Neural progenitor cell (in vitro differentiated cells): ENCODE data around the gene AEBP1. TPM values are rescaled to one million over a fixed set of nuclear protein-coding genes. Genes with fewer than 3 reads are reported as not detected.
A peak's percentile ranks its signal among the peaks of the same experiment; 100 is the strongest.

Source experiments
- DNase-seq: peaks from one replicate; pipeline ENCODE4 v3.0.0-alpha.2; 2016; ENCODE audit warnings: low spot score
- H2AFZ ChIP-seq: fragments of 200-600 bp; sonication (generic); replicated peaks from 2 replicates; pipeline ENCODE4 v1.6.1; 2016; ENCODE audit warnings: antibody characterized with exemption
- H3F3A ChIP-seq: fragments of 200-600 bp; sonication (generic); 2 replicates; pipeline ENCODE4 v1.6.1; 2016; ENCODE audit warnings: antibody characterized with exemption, low read depth
- H3K27ac ChIP-seq: fragments of 200-600 bp; sonication (generic); 2 replicates; pipeline ENCODE4 v1.5.1; 2016; ENCODE audit warnings: mild to moderate bottlenecking
- H3K27me3 ChIP-seq: fragments of 200-600 bp; sonication (generic); 2 replicates; pipeline ENCODE4 v1.6.1; 2016; ENCODE audit warnings: mild to moderate bottlenecking, moderate library complexity
- H3K36me3 ChIP-seq: fragments of 200-600 bp; sonication (generic); 2 replicates; pipeline ENCODE4 v1.5.1; 2016
- H3K4me1 ChIP-seq: fragments of 200-600 bp; sonication (generic); 2 replicates; pipeline ENCODE4 v1.6.1; 2016; ENCODE audit warnings: mixed run types
- H3K4me2 ChIP-seq: fragments of 200-600 bp; sonication (generic); 2 replicates; pipeline ENCODE4 v1.6.1; 2016
- H3K4me3 ChIP-seq: fragments of 200-600 bp; sonication (generic); 2 replicates; pipeline ENCODE4 v1.5.1; 2016
- H3K79me2 ChIP-seq: fragments of 200-600 bp; sonication (generic); 2 replicates; pipeline ENCODE4 v1.6.1; 2016; ENCODE audit warnings: low read depth
- H3K9ac ChIP-seq: fragments of 200-600 bp; sonication (generic); 2 replicates; pipeline ENCODE4 v1.6.1; 2016
- H3K9me3 ChIP-seq: fragments of 200-600 bp; sonication (generic); 2 replicates; pipeline ENCODE4 v1.5.1; 2016; ENCODE audit warnings: low read depth
- H4K20me1 ChIP-seq: fragments of 200-600 bp; sonication (generic); 2 replicates; pipeline ENCODE4 v1.6.1; 2016; ENCODE audit warnings: low read depth
- H3K27ac Mint-ChIP-seq: 3 replicates; pipeline ENCODE4 v1.8.0; 2021; ENCODE audit warnings: mixed read lengths
- H3K27me3 Mint-ChIP-seq: 2 replicates; pipeline ENCODE4 v1.8.0; 2022; ENCODE audit warnings: low read depth, mild to moderate bottlenecking, inconsistent platforms, moderate library complexity, mixed read lengths; ENCODE audit not compliant: insufficient read depth
- H3K36me3 Mint-ChIP-seq: 3 replicates; pipeline ENCODE4 v1.8.0; 2021; ENCODE audit warnings: mixed read lengths
- H3K4me1 Mint-ChIP-seq: 3 replicates; pipeline ENCODE4 v1.8.0; 2021; ENCODE audit warnings: mixed read lengths
- H3K4me3 Mint-ChIP-seq: 3 replicates; pipeline ENCODE4 v1.8.0; 2021; ENCODE audit warnings: mild to moderate bottlenecking, moderate library complexity, mixed read lengths
- H3K9me3 Mint-ChIP-seq: 3 replicates; pipeline ENCODE4 v1.8.0; 2020; ENCODE audit warnings: mixed read lengths
- EZH2 ChIP-seq: fragments of 200-600 bp; sonication (generic); IDR thresholded peaks from 2 replicates; pipeline ENCODE4 v1.6.1; 2017; ENCODE audit warnings: antibody characterized with exemption, mild to moderate bottlenecking, moderate library complexity
- EZH2phosphoT487 ChIP-seq: fragments of 200-600 bp; sonication (generic); IDR thresholded peaks from 2 replicates; pipeline ENCODE4 v1.6.1; 2017; ENCODE audit warnings: antibody characterized with exemption
- total RNA-seq: library from RNA; depleted of rRNA; stranded (reverse); fragments of >200 nt; gene quantifications from 2 replicates; pipeline ENCODE4 v1.2.3, GENCODE V29; 2015; ENCODE audit warnings: low replicate concordance
- TF ChIP-seq, protein P1 (sequence below): fragments of 200-600 bp; sonication (generic); IDR thresholded peaks from 2 replicates; pipeline ENCODE4 v1.5.1; 2017; ENCODE audit warnings: antibody characterized with exemption, mild to moderate bottlenecking

The AEBP1 gene
- total RNA-seq, 1 donor from 2014 or later: 4.5 TPM

DNA sequence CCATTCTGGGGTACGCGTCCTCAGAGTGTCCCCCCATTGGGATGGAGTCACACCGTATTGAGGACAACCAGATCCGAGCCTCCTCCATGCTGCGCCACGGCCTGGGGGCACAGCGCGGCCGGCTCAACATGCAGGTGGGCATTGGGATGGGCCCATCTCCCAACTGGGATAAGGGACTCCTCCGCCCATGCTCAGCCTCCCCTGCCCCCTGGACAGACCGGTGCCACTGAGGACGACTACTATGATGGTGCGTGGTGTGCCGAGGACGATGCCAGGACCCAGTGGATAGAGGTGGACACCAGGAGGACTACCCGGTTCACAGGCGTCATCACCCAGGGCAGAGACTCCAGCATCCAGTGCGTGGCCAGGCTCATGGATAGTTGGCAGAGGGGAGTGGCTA, 5.8 kb downstream of the AEBP1 start:
- peaks cover 9% of the 10 kb centered on the region for H3K27me3 Mint-ChIP-seq
- no peak overlapping the region for H3K4me2 ChIP-seq
- H3K27ac Mint-ChIP-seq: peak overlapping the region; percentile 34
- H3K27ac ChIP-seq: no peak overlapping the region
- peaks cover 11% of the 10 kb centered on the region for H3K27me3 ChIP-seq
- no peaks in the 10 kb centered on the region for H3K9me3 ChIP-seq
- H3K9ac ChIP-seq: no peak overlapping the region
- peaks cover 9% of the 10 kb centered on the region for H3K4me1 Mint-ChIP-seq
- peaks cover 4% of the 10 kb centered on the region for H4K20me1 ChIP-seq
- no peak overlapping the region for H2AFZ ChIP-seq
- peaks cover 12% of the 10 kb centered on the region for H3K36me3 Mint-ChIP-seq
- no peaks in the 10 kb centered on the region for H3K36me3 ChIP-seq
- no peak overlapping the region for H3K4me3 ChIP-seq
- H3K9me3 Mint-ChIP-seq: no peaks in the 10 kb centered on the region
- TF ChIP-seq EZH2phosphoT487: no peak
- no peak for DNase-seq
- H3K79me2 ChIP-seq: no peaks in the 10 kb centered on the region
- no peak overlapping the region for H3K4me3 Mint-ChIP-seq
- H3K4me1 ChIP-seq: no peaks in the 10 kb centered on the region
- no peaks in the 10 kb centered on the region for H3F3A ChIP-seq

- Histone ChIP-seq H3K79me2 (no peaks in the 10 kb centered on the region), H3K27ac (no peak overlapping the region), H3K27me3 (peaks cover under 1% of the 10 kb centered on the region), H3K4me1 (no peaks in the 10 kb centered on the region), H3K4me2 (no peak overlapping the region), H3F3A (no peaks in the 10 kb centered on the region), H4K20me1 (no peaks in the 10 kb centered on the region), H2AFZ (no peak overlapping the region), H3K9me3 (no peaks in the 10 kb centered on the region), H3K9ac (no peak overlapping the region), H3K4me3 (no peak overlapping the region), H3K36me3 (no peaks in the 10 kb centered on the region)
- Mint-ChIP-seq H3K36me3 (peaks cover 15% of the 10 kb centered on the region), H3K4me3 (no peak overlapping the region), H3K4me1 (peaks cover under 1% of the 10 kb centered on the region), H3K27ac (no peak overlapping the region), H3K27me3 (peaks cover 7% of the 10 kb centered on the region), H3K9me3 (no peaks in the 10 kb centered on the region)
- DNase-seq: no peak
- TF ChIP-seq EZH2phosphoT487: no peak
- TF ChIP-seq EZH2: no peak
- TF ChIP-seq, protein P1, sequence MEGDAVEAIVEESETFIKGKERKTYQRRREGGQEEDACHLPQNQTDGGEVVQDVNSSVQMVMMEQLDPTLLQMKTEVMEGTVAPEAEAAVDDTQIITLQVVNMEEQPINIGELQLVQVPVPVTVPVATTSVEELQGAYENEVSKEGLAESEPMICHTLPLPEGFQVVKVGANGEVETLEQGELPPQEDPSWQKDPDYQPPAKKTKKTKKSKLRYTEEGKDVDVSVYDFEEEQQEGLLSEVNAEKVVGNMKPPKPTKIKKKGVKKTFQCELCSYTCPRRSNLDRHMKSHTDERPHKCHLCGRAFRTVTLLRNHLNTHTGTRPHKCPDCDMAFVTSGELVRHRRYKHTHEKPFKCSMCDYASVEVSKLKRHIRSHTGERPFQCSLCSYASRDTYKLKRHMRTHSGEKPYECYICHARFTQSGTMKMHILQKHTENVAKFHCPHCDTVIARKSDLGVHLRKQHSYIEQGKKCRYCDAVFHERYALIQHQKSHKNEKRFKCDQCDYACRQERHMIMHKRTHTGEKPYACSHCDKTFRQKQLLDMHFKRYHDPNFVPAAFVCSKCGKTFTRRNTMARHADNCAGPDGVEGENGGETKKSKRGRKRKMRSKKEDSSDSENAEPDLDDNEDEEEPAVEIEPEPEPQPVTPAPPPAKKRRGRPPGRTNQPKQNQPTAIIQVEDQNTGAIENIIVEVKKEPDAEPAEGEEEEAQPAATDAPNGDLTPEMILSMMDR: no peak
These were observed 6.8 kb downstream of the AEBP1 start for GRCh38 chr7:44110719-44111635.

GRCh38 chr7:44111761-44112160, 7.6 kb downstream of the AEBP1 start:
- no peaks in the 10 kb centered on the region for H3K27me3 ChIP-seq
- H3K4me1 ChIP-seq: no peaks in the 10 kb centered on the region
- Mint-ChIP-seq H3K4me1 (no peaks in the 10 kb centered on the region), H3K4me3 (no peak overlapping the region), H3K27me3 (peaks cover 7% of the 10 kb centered on the region), H3K27ac (no peak overlapping the region), H3K9me3 (no peaks in the 10 kb centered on the region), H3K36me3 (peaks cover 12% of the 10 kb centered on the region)
- no peaks in the 10 kb centered on the region for H3K9me3 ChIP-seq
- no peak overlapping the region for H2AFZ ChIP-seq
- DNase-seq: no peak
- H3K27ac ChIP-seq: no peak overlapping the region
- H3F3A ChIP-seq: no peaks in the 10 kb centered on the region
- no peak overlapping the region for H3K4me2 ChIP-seq
- no peak overlapping the region for H3K4me3 ChIP-seq
- TF ChIP-seq EZH2phosphoT487 (no peak), EZH2 (no peak)
- TF ChIP-seq, protein P1: no peak
- H4K20me1 ChIP-seq: no peaks in the 10 kb centered on the region
- H3K9ac ChIP-seq: no peak overlapping the region
- no peaks in the 10 kb centered on the region for H3K79me2 ChIP-seq
- H3K36me3 ChIP-seq: no peaks in the 10 kb centered on the region
